Left ventricle myocardium inferior (tissue), 1 donor: ENCODE results near the gene IL12RB2. TPM values are rescaled to one million over a fixed set of nuclear protein-coding genes. Genes with fewer than 3 reads are reported as not detected.

Source experiments
- DNase-seq: peaks from one replicate; pipeline ENCODE4 v3.0.0-alpha.2; 2020
- H3K27ac ChIP-seq: fragments of 200-600 bp; replicated peaks from 2 replicates; pipeline ENCODE4 v1.8.0; 2021
- H3K27me3 ChIP-seq: fragments of 200-600 bp; 2 replicates; pipeline ENCODE4 v1.8.0; 2021; ENCODE audit warnings: low read depth
- H3K36me3 ChIP-seq: fragments of 200-600 bp; 2 replicates; pipeline ENCODE4 v1.8.0; 2021
- H3K4me1 ChIP-seq: fragments of 200-600 bp; 2 replicates; pipeline ENCODE4 v1.8.0; 2021
- H3K4me3 ChIP-seq: fragments of 200-600 bp; 2 replicates; pipeline ENCODE4 v1.8.0; 2021; ENCODE audit warnings: mild to moderate bottlenecking, moderate library complexity
- H3K9me3 ChIP-seq: fragments of 200-600 bp; replicated peaks from 2 replicates; pipeline ENCODE4 v1.8.0; 2021
- CTCF ChIP-seq: fragments of 200-600 bp; IDR thresholded peaks from 2 replicates; pipeline ENCODE4 v1.8.0; 2021; ENCODE audit warnings: antibody characterized with exemption, mild to moderate bottlenecking, borderline replicate concordance
- intact Hi-C: fragments of 100-400 bp; cut with micrococcal nuclease; formaldehyde crosslinking; loops from one replicate; pipeline ENCODE4 v1.11.0; 2022
- total RNA-seq: library from RNA; stranded (reverse); fragmentation: NEBNext Ultra II Directional; extraction: Animal tissue kit (Norgen Biotek cat#: 25700); gene quantifications from one replicate; pipeline ENCODE4 v1.2.1, GENCODE V29; 2021
- donor health status: DM: no; HTN: yes; CAD: no; lungs with severe emphysema.

IL12RB2 gene
- total RNA-seq, 1 donor from 2014 or later = 0.33 TPM

- intact Hi-C loops = no loop called here
- no peak overlapping the region for H3K4me3 ChIP-seq
- H3K36me3 ChIP-seq = peaks cover 99% of the 10 kb centered on the region
- TF ChIP-seq CTCF = no peak
- peaks cover 37% of the 10 kb centered on the region for H3K4me1 ChIP-seq
- no peak overlapping the region for H3K27ac ChIP-seq
- no peak for DNase-seq
- no peaks in the 10 kb centered on the region for H3K9me3 ChIP-seq
- H3K27me3 ChIP-seq = no peaks in the 10 kb centered on the region
These were observed 111.3 kb downstream of the IL12RB2 start for GRCh38 chr1:67418839-67419586.

- no peak overlapping the region for H3K27ac ChIP-seq
These were observed 113.3 kb downstream of the IL12RB2 start for GRCh38 chr1:67420835-67421492.

GRCh38 chr1:67427465-67427864 is 119.8 kb downstream of the IL12RB2 start:
- TF ChIP-seq CTCF = no peak
- no peaks in the 10 kb centered on the region for H3K9me3 ChIP-seq
- peaks cover 74% of the 10 kb centered on the region for H3K4me1 ChIP-seq
- H3K27ac ChIP-seq = peak overlapping the region; percentile 5
- peak overlapping the region; percentile 88 for H3K4me3 ChIP-seq
- peaks cover 37% of the 10 kb centered on the region for H3K36me3 ChIP-seq
- DNase-seq = no peak
- intact Hi-C loops = no loop called here
- H3K27me3 ChIP-seq = no peaks in the 10 kb centered on the region

More at GRCh38 chr1:67420835-67421492, 113.3 kb downstream of the IL12RB2 start:
- no peaks in the 10 kb centered on the region for H3K9me3 ChIP-seq
- H3K36me3 ChIP-seq = peaks cover 99% of the 10 kb centered on the region
- H3K4me3 ChIP-seq = no peak overlapping the region
- TF ChIP-seq CTCF = no peak
- H3K27me3 ChIP-seq = no peaks in the 10 kb centered on the region
- intact Hi-C loops = no loop called here
- DNase-seq = no peak
- H3K4me1 ChIP-seq = peaks cover 46% of the 10 kb centered on the region

- Histone ChIP-seq H3K4me3 (peak overlapping the region; percentile 88), H3K27ac (peak overlapping the region; percentile 5), H3K4me1 (peaks cover 76% of the 10 kb centered on the region), H3K36me3 (peaks cover 32% of the 10 kb centered on the region), H3K27me3 (no peaks in the 10 kb centered on the region), H3K9me3 (no peaks in the 10 kb centered on the region)
- TF ChIP-seq CTCF = no peak
- intact Hi-C loops = no loop called here
- no peak for DNase-seq
These were observed 120.3 kb downstream of the IL12RB2 start for GRCh38 chr1:67427947-67428346.

GRCh38 chr1:67429011-67429527 is 121.4 kb downstream of the IL12RB2 start:
- intact Hi-C loops = no loop called here
- peak overlapping the region; percentile 88 for H3K4me3 ChIP-seq
- H3K4me1 ChIP-seq = peaks cover 82% of the 10 kb centered on the region
- DNase-seq = no peak
- H3K36me3 ChIP-seq = peaks cover 21% of the 10 kb centered on the region
- H3K27me3 ChIP-seq = no peaks in the 10 kb centered on the region
- no peak for TF ChIP-seq CTCF
- peak overlapping the region; percentile 96 for H3K27ac ChIP-seq
- H3K9me3 ChIP-seq = no peaks in the 10 kb centered on the region
